Stimulated activated naive CD8-positive, alpha-beta T cell treated with anti-CD3 and anti-CD28 coated beads, Interleukin-15, amount 100 ng/mL, for 72 hours (primary cell): Measurements from ENCODE around the gene CASK.

Source experiments
- ATAC-seq: fragments of 150-1000 bp; cut with Tn5 transposase; 2 replicates; pipeline ENCODE4 v1.10.0; 2021; ENCODE audit warnings: mild to moderate bottlenecking, moderate library complexity
- DNase-seq, 2 donors: peaks; one replicate each; pipeline ENCODE4 v3.0.0; 2021 to 2022
- H3K27ac Mint-ChIP-seq, 2 donors: one replicate each; pipeline ENCODE4 v1.8.0; 2022; ENCODE audit warnings: mild to moderate bottlenecking in 2 of 2, mixed read lengths in 2 of 2, moderate library complexity in 2 of 2
- H3K27me3 Mint-ChIP-seq: one replicate; pipeline ENCODE4 v1.8.0; 2022; ENCODE audit warnings: mixed read lengths
- H3K4me1 Mint-ChIP-seq: one replicate; pipeline ENCODE4 v1.8.0; 2022; ENCODE audit warnings: mild to moderate bottlenecking, mixed read lengths
- H3K4me3 Mint-ChIP-seq, 2 donors: one replicate each; pipeline ENCODE4 v1.8.0; 2022; ENCODE audit warnings: mild to moderate bottlenecking in 2 of 2, mixed read lengths in 2 of 2, moderate library complexity in 1 of 2
- H3K9me3 Mint-ChIP-seq, 2 donors: one replicate each; pipeline ENCODE4 v1.8.0; 2022; ENCODE audit warnings: mixed read lengths in 2 of 2

CASK gene

GRCh38 chrX:41825796-41826195, 97.6 kb downstream of the CASK start:
- no peak overlapping the region for H3K27ac Mint-ChIP-seq
- H3K4me3 Mint-ChIP-seq: no peak overlapping the region
- no peak for DNase-seq
- peaks cover 17% of the 10 kb centered on the region for H3K4me1 Mint-ChIP-seq
- peaks cover 0 to 9% of the 10 kb centered on the region in 2 donors for H3K9me3 Mint-ChIP-seq
- no peak for ATAC-seq
- H3K27me3 Mint-ChIP-seq: no peaks in the 10 kb centered on the region

- no peak for ATAC-seq
- Mint-ChIP-seq H3K4me3 (no peak overlapping the region), H3K27me3 (no peaks in the 10 kb centered on the region), H3K9me3 (peaks cover 0 to 9% of the 10 kb centered on the region in 2 donors), H3K27ac (no peak overlapping the region), H3K4me1 (peaks cover 17% of the 10 kb centered on the region)
- DNase-seq: no peak
Measured at GRCh38 chrX:41824551-41824950, 98.8 kb downstream of the CASK start.

- ATAC-seq (no peak), DNase-seq (no peak)
- Mint-ChIP-seq H3K4me3 (no peak overlapping the region), H3K27ac (no peak overlapping the region), H3K4me1 (peaks cover 9% of the 10 kb centered on the region), H3K9me3 (peaks cover 0 to 9% of the 10 kb centered on the region in 2 donors), H3K27me3 (no peaks in the 10 kb centered on the region)
Measured at GRCh38 chrX:41823402-41823801, 100.0 kb downstream of the CASK start.

GRCh38 chrX:41822892-41823291, 100.5 kb downstream of the CASK start:
- Mint-ChIP-seq H3K27ac (no peak overlapping the region), H3K4me1 (peaks cover 9% of the 10 kb centered on the region)
- ATAC-seq: no peak

GRCh38 chrX:41808047-41808446, 115.3 kb downstream of the CASK start:
- no peaks in the 10 kb centered on the region for H3K27me3 Mint-ChIP-seq
- peaks cover 0 to 9% of the 10 kb centered on the region in 2 donors for H3K9me3 Mint-ChIP-seq

More at GRCh38 chrX:41822892-41823291, 100.5 kb downstream of the CASK start:
- H3K9me3 Mint-ChIP-seq: peaks cover 0 to 9% of the 10 kb centered on the region in 2 donors
- H3K4me3 Mint-ChIP-seq: no peak overlapping the region
- DNase-seq: no peak
- H3K27me3 Mint-ChIP-seq: no peaks in the 10 kb centered on the region

GRCh38 chrX:41802958-41803357, 120.4 kb downstream of the CASK start:
- H3K27me3 Mint-ChIP-seq: no peaks in the 10 kb centered on the region
- H3K27ac Mint-ChIP-seq: no peak overlapping the region
- H3K4me3 Mint-ChIP-seq: no peak overlapping the region
- peaks cover 14% of the 10 kb centered on the region for H3K4me1 Mint-ChIP-seq
- peaks cover 6 to 22% of the 10 kb centered on the region in 2 donors for H3K9me3 Mint-ChIP-seq
- ATAC-seq: no peak
- DNase-seq: no peak

More at GRCh38 chrX:41808047-41808446, 115.3 kb downstream of the CASK start:
- Mint-ChIP-seq H3K27ac (no peak overlapping the region), H3K4me1 (peaks cover 4% of the 10 kb centered on the region), H3K4me3 (no peak overlapping the region)
- DNase-seq (no peak), ATAC-seq (no peak)

- H3K4me1 Mint-ChIP-seq: peaks cover 31% of the 10 kb centered on the region
- DNase-seq (no peak), ATAC-seq (no peak)
- peaks cover 6 to 22% of the 10 kb centered on the region in 2 donors for H3K9me3 Mint-ChIP-seq
- no peak overlapping the region for H3K4me3 Mint-ChIP-seq
- H3K27me3 Mint-ChIP-seq: no peaks in the 10 kb centered on the region
- no peak overlapping the region for H3K27ac Mint-ChIP-seq
Measured at GRCh38 chrX:41799661-41800060, 123.7 kb downstream of the CASK start.

GRCh38 chrX:41796577-41796976, 126.8 kb downstream of the CASK start:
- no peak for ATAC-seq
- Mint-ChIP-seq H3K27ac (peak overlapping the region in 1 of 2 donors; percentile 27), H3K4me3 (no peak overlapping the region), H3K4me1 (peaks cover 27% of the 10 kb centered on the region), H3K9me3 (peaks cover 0 to 8% of the 10 kb centered on the region in 2 donors), H3K27me3 (no peaks in the 10 kb centered on the region)
- no peak for DNase-seq

- Mint-ChIP-seq H3K27me3 (no peaks in the 10 kb centered on the region), H3K9me3 (peaks cover 0 to 3% of the 10 kb centered on the region in 2 donors), H3K27ac (peak overlapping the region in 1 of 2 donors; percentile 61), H3K4me1 (peaks cover 22% of the 10 kb centered on the region), H3K4me3 (no peak overlapping the region)
- DNase-seq: no peak
- peak; percentile 71 for ATAC-seq
Measured at GRCh38 chrX:41796046-41796445, 127.3 kb downstream of the CASK start.

GRCh38 chrX:41789374-41789773, 134.0 kb downstream of the CASK start:
- peaks cover 22% of the 10 kb centered on the region for H3K4me1 Mint-ChIP-seq
- ATAC-seq: no peak
- H3K9me3 Mint-ChIP-seq: no peaks in the 10 kb centered on the region
- H3K27ac Mint-ChIP-seq: no peak overlapping the region
- H3K27me3 Mint-ChIP-seq: no peaks in the 10 kb centered on the region
- DNase-seq: no peak
- H3K4me3 Mint-ChIP-seq: no peak overlapping the region

- Mint-ChIP-seq H3K9me3 (no peaks in the 10 kb centered on the region), H3K27ac (peak overlapping the region; percentile 27), H3K27me3 (no peaks in the 10 kb centered on the region), H3K4me1 (peaks cover 22% of the 10 kb centered on the region), H3K4me3 (no peak overlapping the region)
- peak; percentile 52 for ATAC-seq
- no peak for DNase-seq
Measured at GRCh38 chrX:41785685-41786084, 137.7 kb downstream of the CASK start.

GRCh38 chrX:41781500-41781899, 141.9 kb downstream of the CASK start:
- ATAC-seq: no peak
- H3K27me3 Mint-ChIP-seq: no peaks in the 10 kb centered on the region
- no peak for DNase-seq

GRCh38 chrX:41779941-41780340, 143.4 kb downstream of the CASK start:
- Mint-ChIP-seq H3K4me3 (no peak overlapping the region), H3K4me1 (no peaks in the 10 kb centered on the region), H3K27ac (no peak overlapping the region), H3K27me3 (no peaks in the 10 kb centered on the region), H3K9me3 (no peaks in the 10 kb centered on the region)
- no peak for DNase-seq
- no peak for ATAC-seq

More at GRCh38 chrX:41781500-41781899, 141.9 kb downstream of the CASK start:
- Mint-ChIP-seq H3K4me3 (no peak overlapping the region), H3K9me3 (no peaks in the 10 kb centered on the region), H3K27ac (no peak overlapping the region), H3K4me1 (peaks cover 6% of the 10 kb centered on the region)

GRCh38 chrX:41779030-41779564, 144.3 kb downstream of the CASK start:
- Mint-ChIP-seq H3K9me3 (no peaks in the 10 kb centered on the region), H3K27me3 (no peaks in the 10 kb centered on the region), H3K27ac (no peak overlapping the region), H3K4me1 (no peaks in the 10 kb centered on the region), H3K4me3 (no peak overlapping the region)
- ATAC-seq (no peak), DNase-seq (no peak)

GRCh38 chrX:41761702-41762101, 161.7 kb downstream of the CASK start:
- H3K27me3 Mint-ChIP-seq: no peaks in the 10 kb centered on the region
- H3K27ac Mint-ChIP-seq: no peak overlapping the region
- H3K9me3 Mint-ChIP-seq: no peaks in the 10 kb centered on the region
- peaks cover 14% of the 10 kb centered on the region for H3K4me1 Mint-ChIP-seq
- H3K4me3 Mint-ChIP-seq: no peak overlapping the region
- ATAC-seq (no peak), DNase-seq (no peak)

GRCh38 chrX:41761169-41761568, 162.2 kb downstream of the CASK start:
- DNase-seq: no peak
- Mint-ChIP-seq H3K4me1 (peaks cover 14% of the 10 kb centered on the region), H3K27ac (no peak overlapping the region), H3K4me3 (no peak overlapping the region), H3K27me3 (no peaks in the 10 kb centered on the region), H3K9me3 (no peaks in the 10 kb centered on the region)
- ATAC-seq: no peak

GRCh38 chrX:41759817-41760216, 163.5 kb downstream of the CASK start:
- H3K4me3 Mint-ChIP-seq: no peak overlapping the region
- H3K27me3 Mint-ChIP-seq: no peaks in the 10 kb centered on the region
- peaks cover 14% of the 10 kb centered on the region for H3K4me1 Mint-ChIP-seq
- H3K9me3 Mint-ChIP-seq: no peaks in the 10 kb centered on the region
- ATAC-seq (no peak), DNase-seq (peak; percentile 5 to 12)
- no peak overlapping the region for H3K27ac Mint-ChIP-seq
